ENCODE measurements around the gene FKBP4.

GRCh38 chr12:2745655-2746054, 49.1 kb upstream of the FKBP4 start:
- TF ChIP-seq CTCF (IDR thresholded peaks at IDR 0.05; ENCODE audit: borderline replicate concordance, extremely low read depth, low read length, poor library complexity, severe bottlenecking): no peak
- TF ChIP-seq EZH2 (IDR thresholded peaks at IDR 0.05; ENCODE audit: borderline replicate concordance, low read depth, low read length, severe bottlenecking): no peak
